Panc1 (cell line): ENCODE measurements around the gene RDX.

Experiments used
- CTCF ChIP-seq: fragments of 450-650 bp; IDR thresholded peaks from 2 replicates; pipeline ENCODE4 v1.5.1; 2017; ENCODE audit warnings: mild to moderate bottlenecking
- REST ChIP-seq, 2 experiments: IDR thresholded peaks; 2 replicates each; pipeline ENCODE4 v1.6.1; 2011 to 2012; ENCODE audit warnings: low read depth in 2 of 2, control low read depth in 1 of 2, low read length in 1 of 2, mild to moderate bottlenecking in 1 of 2, moderate library complexity in 1 of 2; ENCODE audit not compliant: insufficient read depth in 1 of 2

GRCh38 chr11:110217936-110218335 is 78.5 kb downstream of the RDX start:
- TF ChIP-seq REST (IDR thresholded peaks at IDR 0.05; ENCODE audit: insufficient read depth in 1 of 2, low read depth in 2 of 2, low read length in 1 of 2) (no peak), CTCF (no peak)
